HEK293T (cell line): ENCODE results near the gene MFF.

Source experiments
- NFRKB ChIP-seq: fragments of 450-650 bp; IDR thresholded peaks from 2 replicates; pipeline ENCODE4 v1.6.1; 2016; ENCODE audit warnings: mild to moderate bottlenecking, moderate library complexity
- SP1 ChIP-seq: fragments of 450-650 bp; IDR thresholded peaks from 2 replicates; pipeline ENCODE4 v1.6.1; 2017
- SUZ12 ChIP-seq: fragments of 450-650 bp; IDR thresholded peaks from 2 replicates; pipeline ENCODE4 v1.6.1; 2016; ENCODE audit warnings: mild to moderate bottlenecking

DNA sequence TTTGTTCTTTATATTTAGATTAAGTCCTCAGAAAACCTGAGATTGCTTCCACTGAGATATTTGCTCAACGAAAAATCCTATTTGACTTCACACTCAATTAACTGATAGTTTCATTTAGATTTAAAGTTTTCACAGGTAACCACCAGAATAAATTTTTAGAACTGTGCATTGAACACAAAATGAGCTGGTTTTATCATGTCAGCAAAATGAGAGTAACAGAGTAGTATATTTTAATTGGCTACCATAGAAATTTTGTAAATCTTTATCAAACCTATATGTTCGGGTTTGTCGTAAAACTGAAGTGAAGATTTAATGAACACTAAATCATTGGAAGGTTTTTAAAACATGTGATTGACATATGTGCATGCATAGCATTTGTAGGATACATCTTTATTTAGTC is 32.7 kb upstream of the MFF start:
- TF ChIP-seq SUZ12 (no peak), NFRKB (no peak), SP1 (no peak)
